ENCODE data around the gene KLHDC4. TPM values are rescaled to one million over a fixed set of nuclear protein-coding genes. Genes with fewer than 3 reads are reported as not detected.

KLHDC4 gene
- total and polyA plus RNA-seq, 2 experiments from 2014 or later = 23.0 to 41.1 TPM

- TF ChIP-seq CTCF (conservative IDR thresholded peaks at IDR 0.05; ENCODE audit: low read depth in 2 of 2) = no peak
Measured at GRCh38 chr16:87761060-87761459, 4.7 kb downstream of the KLHDC4 start (continued).

- H3K27ac Mint-ChIP-seq = no peak overlapping the region
- DNase-seq (ENCODE audit: low spot score) (no peak), ATAC-seq (no peak)
- no peaks in the 10 kb centered on the region for H3K9me3 Mint-ChIP-seq
- Histone ChIP-seq H3K27me3 (ENCODE audit: insufficient read depth) (no peaks in the 10 kb centered on the region), H3K36me3 (ENCODE audit: insufficient read depth) (peaks cover 46% of the 10 kb centered on the region), H3K4me1 (ENCODE audit: insufficient read depth) (no peaks in the 10 kb centered on the region), H3K4me2 (no peak overlapping the region), H3K79me2 (replicated peaks; ENCODE audit: insufficient read depth) (peaks cover 60% of the 10 kb centered on the region), H3K27ac (ENCODE audit: low read depth) (no peak overlapping the region), H4K20me1 (replicated peaks; ENCODE audit: insufficient read depth) (peaks cover 50% of the 10 kb centered on the region), H3K9me2 (ENCODE audit: insufficient read depth) (no peaks in the 10 kb centered on the region), H3K4me3 (no peak overlapping the region), H2AFZ (no peak overlapping the region), H3F3A (replicated peaks; ENCODE audit: low read depth) (0 out of 2 replicates have a peak, but pooled peaks cover 12% of the 10 kb centered on the region)
- H3K4me3 Mint-ChIP-seq = no peak overlapping the region
- H3K4me1 Mint-ChIP-seq = no peaks in the 10 kb centered on the region
- no peaks in the 10 kb centered on the region for H3K27me3 Mint-ChIP-seq (ENCODE audit: insufficient read depth, low read depth, poor library complexity)
- TF ChIP-seq EZH2 (IDR thresholded peaks at IDR 0.05; ENCODE audit: low read depth, unreplicated experiment) (no peak), CTCF (conservative IDR thresholded peaks at IDR 0.05; ENCODE audit: low read depth in 2 of 2) (no peak), EZH2phosphoT487 (IDR thresholded peaks at IDR 0.05; ENCODE audit: unreplicated experiment) (no peak)
- peaks cover 89% of the 10 kb centered on the region for H3K36me3 Mint-ChIP-seq (ENCODE audit: low read depth)
Measured at GRCh38 chr16:87757841-87758426, 7.9 kb downstream of the KLHDC4 start.

- H3K4me3 ChIP-seq = no peak overlapping the region
- H3K36me3 Mint-ChIP-seq (ENCODE audit: low read depth) = peaks cover 86% of the 10 kb centered on the region
- no peaks in the 10 kb centered on the region for H3K9me2 ChIP-seq (ENCODE audit: insufficient read depth)
- DNase-seq (ENCODE audit: low spot score) (no peak), ATAC-seq (no peak)
- H3K4me1 Mint-ChIP-seq = no peaks in the 10 kb centered on the region
- no peak overlapping the region for H2AFZ ChIP-seq
- H3K4me3 Mint-ChIP-seq = no peak overlapping the region
- 0 out of 2 replicates have a peak, but pooled peaks cover 5% of the 10 kb centered on the region for H3F3A ChIP-seq (replicated peaks; ENCODE audit: low read depth)
- peaks cover 48% of the 10 kb centered on the region for H3K36me3 ChIP-seq (ENCODE audit: insufficient read depth)
- peaks cover 53% of the 10 kb centered on the region for H3K79me2 ChIP-seq (replicated peaks; ENCODE audit: insufficient read depth)
- no peak overlapping the region for H3K4me2 ChIP-seq
- no peaks in the 10 kb centered on the region for H3K4me1 ChIP-seq (ENCODE audit: insufficient read depth)
- peaks cover 41% of the 10 kb centered on the region for H4K20me1 ChIP-seq (replicated peaks; ENCODE audit: insufficient read depth)
- H3K27me3 Mint-ChIP-seq (ENCODE audit: insufficient read depth, low read depth, poor library complexity) = no peaks in the 10 kb centered on the region
- H3K27ac ChIP-seq (ENCODE audit: low read depth) = no peak overlapping the region
- H3K27ac Mint-ChIP-seq = no peak overlapping the region
- no peaks in the 10 kb centered on the region for H3K9me3 Mint-ChIP-seq
- H3K27me3 ChIP-seq (ENCODE audit: insufficient read depth) = no peaks in the 10 kb centered on the region
- no peak for TF ChIP-seq EZH2 (IDR thresholded peaks at IDR 0.05; ENCODE audit: low read depth, unreplicated experiment)
- no peak for TF ChIP-seq ZNF114 (CRISPR knock-in tag; IDR thresholded peaks at IDR 0.05)
- no peak for TF ChIP-seq STAT1 (IDR thresholded peaks at IDR 0.05; ENCODE audit: unreplicated experiment)
- TF ChIP-seq CTCF (conservative IDR thresholded peaks at IDR 0.05; ENCODE audit: low read depth in 2 of 2) = no peak
- no peak for TF ChIP-seq POLR2AphosphoS5 (IDR thresholded peaks at IDR 0.05; ENCODE audit: low read depth)
- no peak for TF ChIP-seq EZH2phosphoT487 (IDR thresholded peaks at IDR 0.05; ENCODE audit: unreplicated experiment)
- TF ChIP-seq ETS1 (IDR thresholded peaks at IDR 0.05) = no peak
- TF ChIP-seq CREB1 (CRISPR knock-in tag; IDR thresholded peaks at IDR 0.05; ENCODE audit: low read depth) = no peak
- TF ChIP-seq REST (IDR thresholded peaks at IDR 0.05; ENCODE audit: unreplicated experiment) = no peak
Measured at GRCh38 chr16:87754535-87754934, 11.3 kb downstream of the KLHDC4 start.

All from GM23338 (cell line).